Pons (tissue), 1 donor: Measurements from ENCODE around the gene PNKD.
A peak's percentile ranks its signal among the peaks of the same experiment; 100 is the strongest.

Source experiments
- DNase-seq: peaks from one replicate; pipeline ENCODE4 v3.0.0-alpha.2; 2016; ENCODE audit warnings: low spot score

Gene PNKD

GRCh38 chr2:218257390-218257981 is 12.8 kb upstream of the PNKD start:
- DNase-seq, result peak; percentile 84

DNA sequence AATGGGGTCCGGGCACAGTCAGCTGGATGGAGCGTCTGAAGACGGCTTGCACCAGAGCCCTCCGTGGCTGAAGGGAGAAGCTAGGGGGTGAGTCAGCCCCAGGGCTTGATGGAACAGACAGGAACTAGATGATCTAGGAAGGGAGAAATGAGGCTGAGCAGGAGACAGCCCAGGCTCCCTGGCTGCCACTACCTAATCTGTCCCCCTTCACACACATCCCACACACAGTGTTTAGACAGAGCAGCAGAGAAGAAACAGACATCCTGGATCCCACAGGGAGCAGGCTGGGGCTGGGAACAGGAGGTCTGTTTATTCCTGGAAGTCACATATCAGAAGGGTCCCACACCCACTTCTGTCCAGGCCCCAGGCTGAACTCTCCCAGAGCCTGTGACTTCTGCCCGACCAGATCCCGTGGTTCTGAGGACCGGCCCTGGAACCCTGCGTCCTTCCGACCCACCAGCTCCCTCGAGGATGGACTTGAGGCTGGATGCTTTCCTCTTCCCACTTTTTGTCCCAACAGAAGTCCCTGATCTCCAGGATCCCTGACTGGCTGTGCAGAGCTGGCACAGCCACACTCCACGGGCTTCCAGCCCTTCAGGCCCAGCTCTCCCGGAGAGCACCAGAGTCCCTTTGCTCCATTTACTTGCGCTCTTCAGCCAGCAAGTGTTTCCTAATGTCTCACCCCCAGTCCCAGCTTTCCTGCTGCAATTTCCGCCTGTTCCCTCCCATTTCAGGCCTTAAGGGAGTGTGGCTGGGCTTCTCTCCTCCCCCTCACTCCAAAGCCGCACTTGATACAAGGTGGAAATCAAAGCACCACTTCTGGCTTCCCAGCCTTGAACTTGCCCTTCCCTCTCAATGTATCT is 11.0 kb upstream of the PNKD start:
- DNase-seq, result no peak

- DNase-seq, result no peak
These were observed 10.2 kb upstream of the PNKD start for GRCh38 chr2:218260166-218260565.

- DNase-seq, result no peak
These were observed 9.4 kb upstream of the PNKD start, which contains the start of gene GPBAR1 for GRCh38 chr2:218260742-218261422. TSS of gene GPBAR1 (plus strand) at chr2:218261015. CDS start at chr2:218262725, 1,710 bp downstream.

- peak; percentile 38 for DNase-seq
These were observed 8.7 kb upstream of the PNKD start for GRCh38 chr2:218261423-218262236.

GRCh38 chr2:218262237-218262600 is 8.1 kb upstream of the PNKD start:
- no peak for DNase-seq

- no peak for DNase-seq
These were observed 7.4 kb upstream of the PNKD start for GRCh38 chr2:218262631-218263586.

- DNase-seq, result no peak
These were observed 6.3 kb upstream of the PNKD start for GRCh38 chr2:218263817-218264641.

- no peak for DNase-seq
These were observed 5.4 kb upstream of the PNKD start for GRCh38 chr2:218264773-218265561.

- DNase-seq, result no peak
These were observed 4.7 kb upstream of the PNKD start for GRCh38 chr2:218265626-218266025.

DNA sequence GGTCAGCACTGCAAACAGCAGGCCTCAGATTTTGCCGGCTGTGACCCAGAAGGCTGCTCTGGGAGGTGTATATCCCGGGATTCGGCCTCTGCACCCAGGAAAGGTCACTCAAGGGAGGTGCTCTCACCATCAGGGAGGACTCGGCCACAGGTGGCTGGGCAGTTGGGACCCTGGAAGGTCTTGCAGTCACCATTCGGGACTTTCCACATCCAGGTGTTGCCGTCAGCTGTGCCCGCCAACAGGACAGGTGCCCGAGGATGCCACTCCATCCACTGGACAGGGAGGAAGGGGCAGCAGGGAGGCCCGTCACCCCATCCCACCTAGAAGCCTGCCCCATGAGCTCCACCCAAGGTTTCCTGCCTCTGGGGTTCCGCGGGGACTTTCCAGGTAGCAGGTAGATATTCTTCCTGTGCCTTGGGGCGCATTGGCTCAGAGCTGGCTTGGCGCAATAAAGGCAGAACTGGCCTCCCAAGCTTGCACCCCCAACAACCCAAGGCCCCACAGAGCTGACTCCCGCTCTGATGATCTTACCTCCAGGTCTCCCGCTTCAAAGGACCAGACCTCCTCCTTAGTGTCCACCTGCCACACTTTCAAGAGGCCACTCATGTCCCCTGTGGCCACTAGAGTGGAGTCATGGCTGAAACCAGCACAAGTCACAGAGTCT is 3.9 kb upstream of the PNKD start:
- DNase-seq, result no peak

- DNase-seq, result no peak
These were observed 3.1 kb upstream of the PNKD start for GRCh38 chr2:218267259-218267658.

GRCh38 chr2:218270721-218271486 is 585 bp downstream of the PNKD start:
- peak; percentile 37 for DNase-seq

DNA sequence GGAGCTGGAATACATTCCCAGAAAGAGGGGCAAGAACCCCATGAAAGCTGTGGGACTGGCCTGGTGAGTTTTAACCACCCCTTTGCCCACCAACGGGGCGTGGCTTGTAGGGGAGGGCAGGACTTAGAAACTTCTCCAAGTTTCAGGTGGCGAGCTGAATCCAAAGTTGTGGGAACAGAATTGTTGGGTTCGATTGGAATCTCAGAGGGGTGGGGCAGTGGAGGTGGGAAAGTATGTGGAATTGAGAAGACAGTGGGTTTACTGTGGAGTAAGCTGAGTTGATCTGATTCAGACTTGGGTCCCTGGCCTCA is 1.1 kb downstream of the PNKD start:
- peak; percentile 14 for DNase-seq

GRCh38 chr2:218271865-218272530 is 1.7 kb downstream of the PNKD start:
- DNase-seq, result no peak

DNA sequence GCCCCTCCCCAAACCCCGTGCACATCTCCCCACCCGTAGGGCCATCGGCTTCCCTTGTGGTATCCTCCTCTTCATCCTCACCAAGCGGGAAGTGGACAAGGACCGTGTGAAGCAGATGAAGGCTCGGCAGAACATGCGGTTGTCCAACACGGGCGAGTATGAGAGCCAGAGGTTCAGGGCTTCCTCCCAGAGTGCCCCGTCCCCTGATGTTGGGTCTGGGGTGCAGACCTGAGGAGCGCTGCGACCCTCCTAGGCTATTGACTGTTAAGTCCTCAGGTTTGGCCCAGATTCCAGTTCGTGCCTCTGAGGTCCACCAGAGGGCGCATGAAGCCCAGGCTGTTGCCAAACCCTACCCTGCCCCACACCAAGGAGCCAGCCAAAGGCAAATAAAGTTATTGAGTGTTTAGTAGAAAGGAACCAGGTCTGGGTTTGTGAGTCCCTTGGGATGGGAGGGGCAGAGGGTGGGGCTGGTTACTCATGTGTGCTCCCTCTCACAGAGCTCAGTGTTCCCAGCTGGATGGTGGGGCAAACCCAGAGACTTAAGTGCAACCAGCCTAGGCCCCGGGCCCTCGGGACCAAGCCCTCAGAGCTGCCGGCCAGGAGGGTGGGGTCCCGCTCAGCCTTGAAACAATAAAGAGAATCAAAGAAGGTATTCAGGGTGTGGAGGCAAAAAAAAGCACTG is 2.4 kb downstream of the PNKD start:
- DNase-seq, result peak; percentile 87
